H9 (cell line): Measurements from ENCODE around the gene BACH1. TPM values are rescaled to one million over a fixed set of nuclear protein-coding genes. Genes with fewer than 3 reads are reported as not detected.

Source experiments
- DNase-seq: peaks from one replicate; pipeline ENCODE4 v3.0.0-alpha.2; 2017
- H2AFZ ChIP-seq: one replicate; pipeline ENCODE4 v1.6.1; 2013; ENCODE audit warnings: mild to moderate bottlenecking, low read length, control low read depth, moderate library complexity
- H2AK5ac ChIP-seq: 2 replicates; pipeline ENCODE4 v1.6.1; 2013; ENCODE audit warnings: low read length, control low read depth, mixed read lengths; ENCODE audit not compliant: insufficient read length
- H2BK120ac ChIP-seq: one replicate; pipeline ENCODE4 v1.6.1; 2013; ENCODE audit warnings: low read depth, mild to moderate bottlenecking, low read length, control low read depth, inconsistent platforms; ENCODE audit not compliant: poor library complexity, severe bottlenecking
- H2BK12ac ChIP-seq: 2 replicates; pipeline ENCODE4 v1.6.1; 2013; ENCODE audit warnings: low read length, control low read depth, mixed read lengths, low read depth; ENCODE audit not compliant: insufficient read length
- H2BK15ac ChIP-seq: 2 replicates; pipeline ENCODE4 v1.6.1; 2013; ENCODE audit warnings: low read depth, low read length, control low read depth
- H2BK20ac ChIP-seq: one replicate; pipeline ENCODE4 v1.6.1; 2013; ENCODE audit warnings: low read depth, mild to moderate bottlenecking, low read length, control low read depth, inconsistent platforms; ENCODE audit not compliant: poor library complexity, severe bottlenecking
- H2BK5ac ChIP-seq: 2 replicates; pipeline ENCODE4 v1.6.1; 2013; ENCODE audit warnings: low read length, control low read depth, mixed read lengths; ENCODE audit not compliant: insufficient read length
- H3K14ac ChIP-seq: 2 replicates; pipeline ENCODE4 v1.6.1; 2013; ENCODE audit warnings: low read length, control low read depth; ENCODE audit not compliant: insufficient read depth
- H3K18ac ChIP-seq: 2 replicates; pipeline ENCODE4 v1.6.1; 2013; ENCODE audit warnings: low read depth, mild to moderate bottlenecking, mixed read lengths, low read length, control low read depth; ENCODE audit not compliant: insufficient read length
- H3K23ac ChIP-seq: 2 replicates; pipeline ENCODE4 v1.6.1; 2013; ENCODE audit warnings: low read length, control low read depth, mixed read lengths, low read depth; ENCODE audit not compliant: insufficient read length
- H3K23me2 ChIP-seq: 2 replicates; pipeline ENCODE4 v1.6.1; 2013; ENCODE audit warnings: low read depth, mild to moderate bottlenecking, mixed read lengths, low read length, control low read depth; ENCODE audit not compliant: insufficient read length, poor library complexity, severe bottlenecking
- H3K27ac ChIP-seq: 2 replicates; pipeline ENCODE4 v1.5.1; 2013; ENCODE audit warnings: low read length, control low read depth, mixed read lengths, low read depth; ENCODE audit not compliant: insufficient read length
- H3K27me3 ChIP-seq: 2 replicates; pipeline ENCODE4 v1.6.1; 2013; ENCODE audit warnings: low read length, control low read depth, inconsistent platforms; ENCODE audit not compliant: insufficient read depth
- H3K4ac ChIP-seq: 2 replicates; pipeline ENCODE4 v1.6.1; 2013; ENCODE audit warnings: low read depth, mild to moderate bottlenecking, control low read depth, inconsistent platforms, low read length, moderate library complexity
- H3K4me1 ChIP-seq: 2 replicates; pipeline ENCODE4 v1.6.1; 2013; ENCODE audit warnings: low read length, control low read depth, inconsistent platforms; ENCODE audit not compliant: insufficient read depth
- H3K4me2 ChIP-seq: 2 replicates; pipeline ENCODE4 v1.6.1; 2013; ENCODE audit warnings: low read length, control low read depth, mixed read lengths; ENCODE audit not compliant: insufficient read length, insufficient read depth
- H3K56ac ChIP-seq: 2 replicates; pipeline ENCODE4 v1.6.1; 2013; ENCODE audit warnings: low read depth, mild to moderate bottlenecking, mixed read lengths, low read length, control low read depth; ENCODE audit not compliant: insufficient read length
- H3K79me1 ChIP-seq: 2 replicates; pipeline ENCODE4 v1.6.1; 2013; ENCODE audit warnings: low read depth, mild to moderate bottlenecking, moderate library complexity, low read length, control low read depth, inconsistent platforms; ENCODE audit not compliant: insufficient read depth, poor library complexity, severe bottlenecking
- H3K79me2 ChIP-seq: 2 replicates; pipeline ENCODE4 v1.6.1; 2013; ENCODE audit warnings: low read length, control low read depth, inconsistent platforms; ENCODE audit not compliant: insufficient read depth
- H3K9ac ChIP-seq: 2 replicates; pipeline ENCODE4 v1.6.1; 2013; ENCODE audit warnings: low read length, control low read depth, mixed read lengths; ENCODE audit not compliant: insufficient read length; ENCODE audit errors: extremely low read depth
- H3K9me3 ChIP-seq: one replicate; pipeline ENCODE4 v1.6.1; 2013; ENCODE audit warnings: low read depth, low read length, inconsistent platforms; ENCODE audit not compliant: control insufficient read depth
- H3T11ph ChIP-seq: one replicate; pipeline ENCODE4 v1.6.1; 2013; ENCODE audit warnings: mild to moderate bottlenecking, low read length, control low read depth, inconsistent platforms
- H4K20me1 ChIP-seq: one replicate; pipeline ENCODE4 v1.6.1; 2013; ENCODE audit not compliant: control insufficient read depth, insufficient read length, insufficient read depth
- H4K5ac ChIP-seq: 2 replicates; pipeline ENCODE4 v1.6.1; 2013; ENCODE audit warnings: low read depth, mild to moderate bottlenecking, mixed read lengths, low read length, control low read depth; ENCODE audit not compliant: insufficient read length
- H4K8ac ChIP-seq: replicated peaks from 2 replicates; pipeline ENCODE4 v1.6.1; 2013; ENCODE audit warnings: low read length, control low read depth, mixed read lengths, low read depth; ENCODE audit not compliant: insufficient read length
- H4K91ac ChIP-seq: 2 replicates; pipeline ENCODE4 v1.6.1; 2013; ENCODE audit warnings: low read depth, mild to moderate bottlenecking, moderate library complexity, mixed read lengths, low read length, control low read depth; ENCODE audit not compliant: insufficient read length
- H3K27ac Mint-ChIP-seq, 3 experiments: 2 replicates in 2 of 3; 3 replicates in 1 of 3; pipeline ENCODE4 v1.8.0; 2020 to 2021; ENCODE audit warnings: mixed read lengths in 3 of 3, mild to moderate bottlenecking in 1 of 3, moderate library complexity in 1 of 3
- H3K27me3 Mint-ChIP-seq: 2 replicates; pipeline ENCODE4 v1.8.0; 2021; ENCODE audit warnings: low read depth, mild to moderate bottlenecking, moderate library complexity, mixed read lengths
- H3K36me3 Mint-ChIP-seq, 3 experiments: 2 replicates in 2 of 3; 3 replicates in 1 of 3; pipeline ENCODE4 v1.8.0; 2020 to 2021; ENCODE audit warnings: low read depth in 3 of 3, mixed read lengths in 3 of 3; ENCODE audit not compliant: insufficient read depth in 1 of 3
- H3K4me1 Mint-ChIP-seq, 2 experiments: 2 replicates each; pipeline ENCODE4 v1.8.0; 2020; ENCODE audit warnings: mixed read lengths in 2 of 2
- H3K4me3 Mint-ChIP-seq, 2 experiments: 2 replicates in 1 of 2; 3 replicates in 1 of 2; pipeline ENCODE4 v1.8.0; 2020 to 2021; ENCODE audit warnings: mild to moderate bottlenecking in 2 of 2, mixed read lengths in 2 of 2, moderate library complexity in 1 of 2
- H3K9me3 Mint-ChIP-seq, 2 experiments: 2 replicates in 1 of 2; 3 replicates in 1 of 2; pipeline ENCODE4 v1.8.0; 2020; ENCODE audit warnings: mild to moderate bottlenecking in 2 of 2, mixed read lengths in 2 of 2, moderate library complexity in 1 of 2
- WGBS: extraction: QIAGEN DNeasy Blood & Tissue Kit; methylation state at CpG from one replicate; pipeline ENCODE4 v1.1.7; 2013; ENCODE audit warnings: missing lambda C conversion rate, low lambda C conversion rate, mixed read lengths; ENCODE audit not compliant: insufficient read length; ENCODE audit errors: extremely low coverage; 5-methylcytosine and 5-hydroxymethylcytosine counted together
- total RNA-seq: library from RNA; stranded (reverse); gene quantifications from 2 replicates; pipeline ENCODE4 v1.2.1, GENCODE V29; 2021
- TF ChIP-seq, protein P1 (sequence below): fragments of 200-600 bp; sonication (generic); conservative IDR thresholded peaks from 3 replicates; pipeline ENCODE4 v1.8.0; 2021; ENCODE audit warnings: antibody characterized with exemption, mild to moderate bottlenecking

The BACH1 gene
- total RNA-seq, 1 experiment from 2014 or later: 42.4 TPM

DNA sequence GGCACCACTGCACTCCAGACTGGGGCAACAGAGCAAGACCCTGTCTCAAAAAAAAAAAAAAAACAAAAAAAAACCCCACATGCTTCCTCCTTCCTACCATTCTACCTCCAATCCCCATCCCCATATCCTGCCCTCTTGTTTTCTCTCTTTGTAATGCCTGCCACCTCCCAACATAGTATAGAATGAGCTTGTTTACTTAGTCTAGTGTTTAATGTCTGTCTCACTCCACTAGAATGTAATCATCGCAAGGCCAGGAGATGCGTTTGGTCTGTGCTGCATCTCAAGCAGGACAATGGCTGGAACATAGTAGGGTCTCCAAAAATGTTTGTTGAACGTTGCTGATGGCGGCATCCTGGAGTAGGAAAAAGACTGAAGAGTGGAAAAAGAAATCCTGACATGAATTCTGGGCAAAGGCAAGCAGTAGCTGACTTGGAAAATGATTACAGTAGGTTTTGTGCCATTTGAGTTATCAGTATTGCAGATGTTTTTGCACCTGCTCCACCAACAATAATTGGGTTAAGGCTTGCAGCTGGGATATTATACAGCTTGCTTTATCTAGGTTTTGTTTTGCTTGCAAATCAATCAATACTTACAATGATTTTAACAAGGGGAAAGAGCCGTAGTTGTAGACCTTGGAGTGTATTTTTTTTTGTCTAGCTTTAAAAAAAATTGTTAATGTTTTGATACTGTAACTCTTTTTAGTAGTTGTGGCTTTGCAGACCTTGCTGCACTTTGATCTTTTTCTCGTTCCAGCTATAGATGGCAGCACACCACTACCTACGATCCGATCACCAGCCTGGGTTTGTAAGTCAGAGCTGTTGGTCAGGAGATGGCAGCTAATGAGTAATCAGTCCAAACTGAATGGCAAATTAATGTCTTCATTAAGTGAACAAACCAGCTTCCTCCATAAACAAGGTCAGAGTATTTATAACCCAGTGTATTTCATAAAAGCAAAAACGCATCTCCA is 62.4 kb downstream of the BACH1 start:
- H3K9ac ChIP-seq: no peak overlapping the region
- no peak overlapping the region for H4K5ac ChIP-seq
- no peaks in the 10 kb centered on the region for H4K20me1 ChIP-seq
- H3K27ac ChIP-seq: no peak overlapping the region
- H2BK20ac ChIP-seq: no peak overlapping the region
- peaks cover 5% of the 10 kb centered on the region in 3 experiments; a peak in 4 of 7 replicates for H3K36me3 Mint-ChIP-seq
- H4K91ac ChIP-seq: no peak overlapping the region
- H4K8ac ChIP-seq: no peak overlapping the region
- H3K9me3 ChIP-seq: no peaks in the 10 kb centered on the region
- H3K4ac ChIP-seq: no peak overlapping the region
- H3K27me3 Mint-ChIP-seq: no peaks in the 10 kb centered on the region
- H2AK5ac ChIP-seq: no peak overlapping the region
- no CpG with 5 or more reads among the region's 9 CpGs for WGBS
- H3K18ac ChIP-seq: no peak overlapping the region
- H3K4me3 Mint-ChIP-seq: no peak overlapping the region
- no peak overlapping the region for H3T11ph ChIP-seq
- H2AFZ ChIP-seq: no peak overlapping the region
- no peak overlapping the region for H2BK15ac ChIP-seq
- H3K56ac ChIP-seq: no peak overlapping the region
- no peak overlapping the region; a peak in 1 of 7 replicates for H3K27ac Mint-ChIP-seq
- H3K79me1 ChIP-seq: no peaks in the 10 kb centered on the region
- H3K23me2 ChIP-seq: no peaks in the 10 kb centered on the region
- no peaks in the 10 kb centered on the region for H3K4me1 Mint-ChIP-seq
- TF ChIP-seq, protein P1, sequence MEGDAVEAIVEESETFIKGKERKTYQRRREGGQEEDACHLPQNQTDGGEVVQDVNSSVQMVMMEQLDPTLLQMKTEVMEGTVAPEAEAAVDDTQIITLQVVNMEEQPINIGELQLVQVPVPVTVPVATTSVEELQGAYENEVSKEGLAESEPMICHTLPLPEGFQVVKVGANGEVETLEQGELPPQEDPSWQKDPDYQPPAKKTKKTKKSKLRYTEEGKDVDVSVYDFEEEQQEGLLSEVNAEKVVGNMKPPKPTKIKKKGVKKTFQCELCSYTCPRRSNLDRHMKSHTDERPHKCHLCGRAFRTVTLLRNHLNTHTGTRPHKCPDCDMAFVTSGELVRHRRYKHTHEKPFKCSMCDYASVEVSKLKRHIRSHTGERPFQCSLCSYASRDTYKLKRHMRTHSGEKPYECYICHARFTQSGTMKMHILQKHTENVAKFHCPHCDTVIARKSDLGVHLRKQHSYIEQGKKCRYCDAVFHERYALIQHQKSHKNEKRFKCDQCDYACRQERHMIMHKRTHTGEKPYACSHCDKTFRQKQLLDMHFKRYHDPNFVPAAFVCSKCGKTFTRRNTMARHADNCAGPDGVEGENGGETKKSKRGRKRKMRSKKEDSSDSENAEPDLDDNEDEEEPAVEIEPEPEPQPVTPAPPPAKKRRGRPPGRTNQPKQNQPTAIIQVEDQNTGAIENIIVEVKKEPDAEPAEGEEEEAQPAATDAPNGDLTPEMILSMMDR: peak; percentile 45; the same call in 2 of the 3 replicates
- H2BK12ac ChIP-seq: no peak overlapping the region
- DNase-seq: no peak
- no peak overlapping the region for H3K23ac ChIP-seq
- H2BK120ac ChIP-seq: no peak overlapping the region
- no peaks in the 10 kb centered on the region for H3K4me1 ChIP-seq
- no peak overlapping the region for H3K14ac ChIP-seq
- no peaks in the 10 kb centered on the region for H3K79me2 ChIP-seq
- 0 out of 5 replicates have a peak, but pooled peaks cover 0 to 3% of the 10 kb centered on the region in 2 experiments for H3K9me3 Mint-ChIP-seq
- H2BK5ac ChIP-seq: no peak overlapping the region
- no peak overlapping the region for H3K4me2 ChIP-seq
- no peaks in the 10 kb centered on the region for H3K27me3 ChIP-seq
